CD4-positive, alpha-beta memory T cell (primary cell): ENCODE data around the gene DUSP22. TPM values are rescaled to one million over a fixed set of nuclear protein-coding genes. Genes with fewer than 3 reads are reported as not detected.

Source experiments
- CTCF ChIA-PET: fragments of 350-600 bp; sonication (Branson Sonifier 250); formaldehyde crosslinking; loops from one replicate; lab custom pipeline; 2021; ENCODE audit warnings: inconsistent platforms; ENCODE audit not compliant: partially characterized antibody; lab: Charles Lee
- POLR2A ChIA-PET: fragments of 350-600 bp; sonication (Branson Sonifier 250); formaldehyde crosslinking; loops from one replicate; lab custom pipeline; 2021; ENCODE audit not compliant: partially characterized antibody; lab: Charles Lee
- DNase-seq, 5 donors: peaks; one replicate each; pipeline versions ENCODE4 v3.0.0 to v3.0.0-alpha.2; 2020 to 2022; ENCODE audit warnings: mixed read lengths in 1 of 5
- H3K27ac ChIP-seq: one replicate; pipeline ENCODE4 v1.7.0; 2013; ENCODE audit warnings: low read depth, low read length
- H3K27me3 ChIP-seq: 2 replicates; pipeline ENCODE4 v1.7.0; 2013; ENCODE audit warnings: mild to moderate bottlenecking, low read length, moderate library complexity; ENCODE audit not compliant: insufficient read depth
- H3K36me3 ChIP-seq: 2 replicates; pipeline ENCODE4 v1.7.0; 2013; ENCODE audit warnings: mild to moderate bottlenecking, low read length, moderate library complexity; ENCODE audit not compliant: insufficient read depth
- H3K4me1 ChIP-seq: 2 replicates; pipeline ENCODE4 v1.7.0; 2013; ENCODE audit warnings: mild to moderate bottlenecking, low read length, moderate library complexity; ENCODE audit not compliant: insufficient read depth
- H3K4me3 ChIP-seq, 2 donors: one replicate each; pipeline ENCODE4 v1.7.0; 2013; ENCODE audit warnings: low read length in 2 of 2, mild to moderate bottlenecking in 1 of 2
- H3K9me3 ChIP-seq, 2 donors: one replicate each; pipeline ENCODE4 v1.7.0; 2013; ENCODE audit warnings: low read length in 2 of 2, control low read depth in 1 of 2; ENCODE audit not compliant: control insufficient read depth in 1 of 2
- H3K27ac Mint-ChIP-seq, 7 donors: one replicate each; pipeline ENCODE4 v1.8.0; 2020 to 2021; ENCODE audit warnings: mixed read lengths in 7 of 7, mild to moderate bottlenecking in 6 of 7, inconsistent platforms in 3 of 7, moderate library complexity in 3 of 7
- H3K27me3 Mint-ChIP-seq, 2 donors: one replicate each; pipeline ENCODE4 v1.8.0; 2020 to 2021; ENCODE audit warnings: mixed read lengths in 2 of 2
- H3K36me3 Mint-ChIP-seq, 2 donors: one replicate each; pipeline ENCODE4 v1.8.0; 2020 to 2021; ENCODE audit warnings: mixed read lengths in 2 of 2, inconsistent platforms in 1 of 2, mild to moderate bottlenecking in 1 of 2
- H3K4me1 Mint-ChIP-seq, 4 donors: one replicate each; pipeline ENCODE4 v1.8.0; 2020 to 2021; ENCODE audit warnings: mixed read lengths in 4 of 4, mild to moderate bottlenecking in 1 of 4
- H3K4me3 Mint-ChIP-seq, 8 donors: one replicate each; pipeline ENCODE4 v1.8.0; 2020 to 2021; ENCODE audit warnings: mixed read lengths in 8 of 8, mild to moderate bottlenecking in 7 of 8, moderate library complexity in 6 of 8, inconsistent platforms in 3 of 8
- H3K9me3 Mint-ChIP-seq, 8 donors: one replicate each; pipeline ENCODE4 v1.8.0; 2020 to 2021; ENCODE audit warnings: mixed read lengths in 8 of 8, mild to moderate bottlenecking in 5 of 8, inconsistent platforms in 3 of 8, moderate library complexity in 1 of 8
- intact Hi-C: fragments of 100-400 bp; cut with micrococcal nuclease; formaldehyde crosslinking; loops from one replicate; pipeline ENCODE4 v1.15.1; 2023
- polyA plus RNA-seq, 2 donors: library from polyadenylated mRNA; unstranded; fragments of 300-500 nt; fragmentation: Illumina TruSeq; gene quantifications; one replicate each; pipeline ENCODE4 v1.2.3, GENCODE V29; 2021
- total RNA-seq, 2 experiments: library from RNA; stranded (reverse); gene quantifications; one replicate each; pipeline ENCODE4 v1.2.3, GENCODE V29; 2021

DUSP22 gene
- total and polyA plus RNA-seq, 4 experiments from 2014 or later: 32.8 to 49.4 (median 38.9) TPM

DNA sequence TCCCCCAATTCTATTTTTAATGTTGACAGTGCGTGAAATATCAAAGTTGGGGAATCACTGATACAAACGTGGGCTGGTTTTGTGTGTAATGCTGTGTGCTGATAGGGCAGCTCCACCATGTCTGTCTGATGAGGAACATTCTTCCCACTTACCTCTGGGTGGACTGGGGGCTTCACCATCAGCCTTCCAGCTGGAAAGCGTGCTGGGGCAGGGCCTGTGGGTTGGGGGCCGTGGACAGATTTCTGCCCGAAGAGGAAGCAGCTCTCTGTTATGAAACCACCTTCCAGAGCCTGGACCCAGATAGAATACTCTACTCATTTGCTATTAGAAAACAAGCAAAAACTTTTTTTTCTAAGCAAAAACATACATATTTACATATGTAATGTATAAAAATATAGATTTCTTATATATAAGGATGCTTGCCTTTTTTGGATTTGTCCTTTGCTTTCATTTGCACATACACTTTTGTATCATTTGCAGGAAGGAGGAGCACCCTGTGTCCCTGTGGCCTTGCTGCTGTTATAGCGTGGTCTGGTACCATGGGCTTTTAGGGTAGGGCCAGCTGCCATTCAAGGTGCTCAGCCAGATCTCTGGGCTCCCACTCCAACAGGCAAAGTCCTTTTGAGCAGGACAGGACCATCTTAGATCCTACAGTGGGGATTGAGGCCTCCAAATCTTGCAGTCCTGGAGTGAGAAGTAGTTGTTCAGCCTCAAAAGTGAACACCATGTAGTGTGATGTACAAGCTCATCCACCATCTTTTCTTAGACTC, 48.1 kb downstream of the DUSP22 start:
- Histone ChIP-seq H3K36me3 (no peaks in the 10 kb centered on the region), H3K27me3 (no peaks in the 10 kb centered on the region), H3K4me3 (no peak overlapping the region), H3K27ac (no peak overlapping the region), H3K9me3 (no peaks in the 10 kb centered on the region), H3K4me1 (peaks cover 23% of the 10 kb centered on the region)
- Mint-ChIP-seq H3K36me3 (peaks cover 8 to 21% of the 10 kb centered on the region in 2 donors), H3K27me3 (no peaks in the 10 kb centered on the region), H3K4me1 (peaks cover 18 to 44% (median 36%) of the 10 kb centered on the region in 4 donors), H3K4me3 (peak overlapping the region in 1 of 8 donors; percentile 51), H3K27ac (no peak overlapping the region), H3K9me3 (peaks cover 0 to 5% (median 0%) of the 10 kb centered on the region in 8 donors)
- no peak for DNase-seq
- intact Hi-C loops: no loop called here
- ChIA-PET POLR2A (no interaction called here), CTCF (no interaction called here)

DNA sequence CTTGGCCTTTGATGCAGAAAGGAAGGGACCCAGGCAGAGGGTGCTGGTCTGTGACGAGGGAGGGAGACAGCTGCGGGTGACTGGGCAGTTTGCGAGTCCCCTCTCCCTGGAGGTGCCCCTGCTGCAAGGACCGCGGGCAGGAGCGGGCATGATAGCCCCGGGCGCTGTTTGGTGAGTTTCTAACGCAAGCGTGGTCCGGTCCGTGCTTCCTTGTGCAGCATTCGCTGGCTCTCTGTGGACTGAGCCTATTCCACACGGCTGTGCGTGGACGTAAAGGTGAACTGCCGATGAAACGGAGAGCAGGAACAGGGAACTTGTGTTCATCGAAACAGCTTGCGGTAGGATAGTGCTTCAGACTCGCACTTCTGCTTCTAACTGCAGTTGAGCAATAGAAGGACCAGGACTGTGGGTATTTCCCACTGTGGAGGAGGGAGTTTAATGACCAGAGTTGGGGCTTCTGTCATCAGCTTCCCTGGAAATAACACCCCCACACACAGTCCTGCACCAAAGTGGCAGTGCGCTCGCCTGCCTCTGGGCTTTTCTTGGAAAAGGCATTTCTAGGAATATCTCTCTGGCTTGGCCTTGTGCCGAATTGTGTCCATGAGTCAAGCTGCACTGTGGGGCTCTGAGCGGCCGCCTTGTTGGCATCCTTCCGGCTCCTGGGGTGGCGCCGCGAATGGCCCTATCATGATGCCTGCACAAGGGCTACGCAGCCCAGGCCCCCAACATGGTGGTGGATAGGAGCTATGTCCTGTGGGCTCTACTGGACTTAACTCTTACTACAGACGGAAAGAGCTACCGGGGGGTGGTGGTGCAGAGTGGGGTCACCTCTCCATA, 48.9 kb downstream of the DUSP22 start:
- H3K4me3 ChIP-seq: no peak overlapping the region
- Mint-ChIP-seq H3K27me3 (no peaks in the 10 kb centered on the region), H3K4me1 (peaks cover 16 to 38% (median 31%) of the 10 kb centered on the region in 4 donors), H3K36me3 (peaks cover 14 to 21% of the 10 kb centered on the region in 2 donors), H3K27ac (no peak overlapping the region), H3K4me3 (no peak overlapping the region), H3K9me3 (peaks cover 0 to 5% (median 0%) of the 10 kb centered on the region in 8 donors)
- H3K9me3 ChIP-seq: no peaks in the 10 kb centered on the region
- peaks cover 22% of the 10 kb centered on the region for H3K4me1 ChIP-seq
- ChIA-PET CTCF (interaction anchor here (0.9 kb wide), 1 partner anchor 8 kb away, joined by 4 read pairs; no protein-coding TSS in a partner anchor), POLR2A (no interaction called here)
- no peaks in the 10 kb centered on the region for H3K27me3 ChIP-seq
- DNase-seq: no peak
- H3K27ac ChIP-seq: no peak overlapping the region
- H3K36me3 ChIP-seq: no peaks in the 10 kb centered on the region
- intact Hi-C loops: no loop called here

DNA sequence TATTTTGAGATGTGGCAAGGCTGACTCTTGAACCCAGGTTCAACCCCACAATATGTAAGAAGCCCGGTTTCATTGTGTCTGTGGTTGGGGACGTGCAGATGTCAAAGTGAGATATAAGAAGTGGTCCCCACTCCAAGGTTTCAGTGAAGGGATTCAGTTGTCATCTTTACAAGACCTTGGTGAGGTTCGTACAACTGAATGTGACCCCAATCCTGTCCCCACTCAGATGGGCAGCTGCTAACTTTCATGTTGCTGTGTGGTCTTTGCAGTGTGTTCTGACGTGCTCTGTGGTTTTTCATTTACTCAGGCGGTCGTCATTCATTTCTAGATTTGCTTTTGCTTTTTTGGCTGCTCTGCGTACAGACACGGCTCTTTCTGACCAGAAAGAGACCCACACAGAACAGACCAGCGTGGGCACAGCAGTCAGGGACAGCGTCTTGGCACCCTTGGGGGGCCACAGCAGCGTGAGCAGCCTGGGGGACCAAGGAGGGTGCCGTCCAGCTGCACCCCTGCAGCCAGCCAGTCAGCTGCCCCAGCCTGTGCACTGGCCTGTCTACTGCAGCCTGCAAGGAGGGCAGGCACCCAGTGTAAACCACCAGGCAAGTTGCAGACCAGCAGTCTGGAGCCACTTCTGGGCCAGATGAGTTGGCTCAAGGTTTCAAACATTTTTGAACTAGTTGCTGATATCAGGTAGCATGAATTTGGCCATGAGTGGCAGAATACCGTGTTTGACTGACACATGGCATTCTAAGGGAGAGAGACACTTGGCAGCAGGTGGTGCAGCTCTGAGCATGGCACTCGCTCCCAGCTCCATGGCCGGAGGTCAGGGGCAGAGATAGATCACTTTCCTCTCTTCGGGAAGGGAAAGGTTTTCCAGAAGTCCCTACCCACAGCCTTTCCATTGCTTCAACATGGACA, 49.9 kb downstream of the DUSP22 start:
- Mint-ChIP-seq H3K27me3 (no peaks in the 10 kb centered on the region), H3K9me3 (peaks cover 0 to 5% (median 0%) of the 10 kb centered on the region in 8 donors), H3K36me3 (peaks cover 18 to 21% of the 10 kb centered on the region in 2 donors), H3K4me3 (no peak overlapping the region), H3K4me1 (peaks cover 8 to 28% (median 21%) of the 10 kb centered on the region in 4 donors), H3K27ac (no peak overlapping the region)
- Histone ChIP-seq H3K27me3 (no peaks in the 10 kb centered on the region), H3K9me3 (no peaks in the 10 kb centered on the region), H3K27ac (no peak overlapping the region), H3K4me1 (peaks cover 12% of the 10 kb centered on the region), H3K4me3 (no peak overlapping the region), H3K36me3 (no peaks in the 10 kb centered on the region)
- ChIA-PET CTCF (interaction anchor here (0.9 kb wide), 1 partner anchor 9 kb away, joined by 4 read pairs; no protein-coding TSS in a partner anchor), POLR2A (no interaction called here)
- intact Hi-C loops: no loop called here
- no peak for DNase-seq

DNA sequence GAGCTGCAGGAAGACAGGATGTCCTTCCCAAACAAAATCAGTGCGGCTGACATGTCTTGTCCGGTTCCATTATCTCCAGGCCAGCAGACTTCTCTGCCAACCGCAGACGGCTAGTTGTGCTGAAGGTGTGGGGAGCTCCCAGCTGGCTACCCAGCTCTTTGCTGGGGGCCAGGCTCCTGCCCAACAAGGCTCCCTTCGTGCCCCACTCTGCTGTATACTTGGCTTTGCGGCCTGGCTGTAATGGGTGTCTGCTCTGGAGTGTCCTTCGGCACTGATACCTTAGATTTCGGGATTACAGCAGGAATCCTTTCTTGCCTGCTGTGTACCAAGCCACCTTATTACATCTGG, 50.5 kb downstream of the DUSP22 start:
- Mint-ChIP-seq H3K27ac (no peak overlapping the region), H3K27me3 (no peaks in the 10 kb centered on the region)
- intact Hi-C loops: no loop called here

DNA sequence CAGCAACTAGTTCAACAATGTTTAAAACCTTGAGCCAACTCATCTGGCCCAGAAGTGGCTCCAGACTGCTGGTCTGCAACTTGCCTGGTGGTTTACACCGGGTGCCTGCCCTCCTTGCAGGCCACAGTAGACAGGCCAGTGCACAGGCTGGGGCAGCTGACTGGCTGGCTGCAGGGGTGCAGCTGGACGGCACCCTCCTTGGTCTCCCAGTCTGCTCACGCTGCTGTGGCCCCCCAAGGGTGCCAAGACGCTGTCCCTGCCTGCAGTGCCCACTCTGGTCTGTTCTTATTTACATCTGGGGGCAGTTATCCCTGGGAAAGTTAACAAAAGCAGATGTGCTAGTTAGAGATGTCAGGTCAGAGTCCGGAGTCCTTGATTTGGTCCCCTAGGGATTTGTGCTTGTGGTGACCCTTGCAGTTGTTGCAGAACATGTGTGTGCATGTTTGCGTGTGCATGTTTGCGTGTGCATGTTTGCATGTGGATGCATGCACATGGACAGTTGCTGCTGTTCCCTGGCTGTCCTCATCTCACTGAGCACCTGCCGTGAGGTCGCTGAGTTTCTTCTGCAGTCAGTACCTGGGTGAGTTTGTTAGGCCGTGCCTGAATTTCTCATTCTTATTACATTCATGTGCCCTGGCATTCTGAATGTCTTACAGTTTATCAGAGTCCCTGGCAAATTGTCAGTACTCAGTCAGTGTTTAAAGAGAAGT, 51.1 kb downstream of the DUSP22 start:
- no peaks in the 10 kb centered on the region for H3K27me3 ChIP-seq
- DNase-seq: no peak
- H3K36me3 ChIP-seq: no peaks in the 10 kb centered on the region
- intact Hi-C loops: no loop called here
- peaks cover 10% of the 10 kb centered on the region for H3K4me1 ChIP-seq
- Mint-ChIP-seq H3K27me3 (no peaks in the 10 kb centered on the region), H3K36me3 (peaks cover 30 to 32% of the 10 kb centered on the region in 2 donors), H3K27ac (no peak overlapping the region), H3K4me1 (peaks cover 7 to 20% (median 13%) of the 10 kb centered on the region in 4 donors), H3K4me3 (no peak overlapping the region), H3K9me3 (peaks cover 0 to 5% (median 0%) of the 10 kb centered on the region in 8 donors)
- no peak overlapping the region for H3K27ac ChIP-seq
- CTCF ChIA-PET: no interaction called here
- no peak overlapping the region for H3K4me3 ChIP-seq
- POLR2A ChIA-PET: no interaction called here
- no peaks in the 10 kb centered on the region for H3K9me3 ChIP-seq

More for the DNA sequence above, 50.5 kb downstream of the DUSP22 start:
- Mint-ChIP-seq H3K36me3 (peaks cover 24 to 28% of the 10 kb centered on the region in 2 donors), H3K4me3 (no peak overlapping the region), H3K9me3 (peaks cover 0 to 5% (median 0%) of the 10 kb centered on the region in 8 donors), H3K4me1 (peaks cover 8 to 24% (median 17%) of the 10 kb centered on the region in 4 donors)
- Histone ChIP-seq H3K27ac (no peak overlapping the region), H3K4me3 (no peak overlapping the region), H3K36me3 (no peaks in the 10 kb centered on the region), H3K9me3 (no peaks in the 10 kb centered on the region), H3K27me3 (no peaks in the 10 kb centered on the region), H3K4me1 (peaks cover 10% of the 10 kb centered on the region)
- ChIA-PET CTCF (no interaction called here), POLR2A (no interaction called here)
- DNase-seq: no peak

DNA sequence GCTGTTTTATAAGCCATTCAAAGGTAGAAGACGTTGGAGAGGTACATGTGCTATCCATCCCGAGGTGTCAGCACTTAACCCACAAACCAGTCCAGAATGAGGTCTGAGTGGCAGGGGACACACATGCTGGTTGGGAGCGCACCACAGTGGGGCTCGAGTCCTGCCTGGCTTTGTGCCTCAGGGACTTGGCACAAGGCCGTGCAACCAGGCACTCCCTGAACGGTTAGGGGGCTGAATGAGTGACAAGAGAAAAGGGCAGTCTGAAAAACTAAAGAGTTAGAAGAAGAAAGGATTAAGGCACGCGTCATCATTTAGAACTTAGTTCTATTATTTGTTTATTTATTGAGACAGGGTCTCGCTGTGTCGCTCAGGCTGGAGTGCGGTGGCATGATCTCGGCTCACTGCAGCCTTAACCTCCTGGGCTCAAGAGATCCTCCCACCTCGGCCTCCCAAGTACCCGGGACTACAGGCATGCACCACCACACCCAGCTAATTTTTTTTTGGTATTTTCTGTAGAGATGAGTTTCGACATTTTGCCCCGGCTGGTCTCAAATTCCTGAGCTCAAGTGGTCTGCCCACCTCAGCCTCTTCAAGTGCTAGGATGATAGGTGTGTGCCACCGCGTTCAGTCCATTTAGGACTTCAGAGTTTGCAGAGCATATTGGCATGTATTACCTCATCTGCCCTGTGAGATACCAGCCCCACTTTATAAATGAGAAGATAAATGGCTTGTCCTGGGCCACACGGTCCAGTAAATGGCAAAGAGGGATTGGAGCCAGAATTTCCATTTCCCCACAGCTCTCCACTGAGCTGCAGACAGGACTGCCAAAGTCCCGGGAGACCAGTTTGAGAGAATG, 51.9 kb downstream of the DUSP22 start:
- H3K27ac ChIP-seq: no peak overlapping the region
- ChIA-PET CTCF (interaction anchor here (0.9 kb wide), 1 partner anchor 11 kb away, joined by 3 read pairs; no protein-coding TSS in a partner anchor), POLR2A (no interaction called here)
- H3K27me3 Mint-ChIP-seq: no peaks in the 10 kb centered on the region
- peaks cover 0 to 5% (median 0%) of the 10 kb centered on the region in 8 donors for H3K9me3 Mint-ChIP-seq
- no peaks in the 10 kb centered on the region for H3K9me3 ChIP-seq
- peaks cover 38 to 39% of the 10 kb centered on the region in 2 donors for H3K36me3 Mint-ChIP-seq
- DNase-seq: no peak
- H3K27ac Mint-ChIP-seq: no peak overlapping the region
- no peaks in the 10 kb centered on the region for H3K36me3 ChIP-seq
- no peak overlapping the region for H3K4me3 ChIP-seq
- peaks cover 4% of the 10 kb centered on the region for H3K4me1 ChIP-seq
- H3K4me3 Mint-ChIP-seq: no peak overlapping the region
- intact Hi-C loops: no loop called here
- H3K4me1 Mint-ChIP-seq: peaks cover 2 to 14% (median 7%) of the 10 kb centered on the region in 4 donors
- H3K27me3 ChIP-seq: no peaks in the 10 kb centered on the region
